ENCODE measurements around the gene SLC26A11. TPM values are rescaled to one million over a fixed set of nuclear protein-coding genes. Genes with fewer than 3 reads are reported as not detected.
A peak's percentile ranks its signal among the peaks of the same experiment; 100 is the strongest.

Gene SLC26A11
- total and polyA plus RNA-seq, 2 of the 13 experiments (the other 11 are each of a cell fraction or from before 2014, with no cell fraction given), result 8.7 to 13.2 TPM

DNA sequence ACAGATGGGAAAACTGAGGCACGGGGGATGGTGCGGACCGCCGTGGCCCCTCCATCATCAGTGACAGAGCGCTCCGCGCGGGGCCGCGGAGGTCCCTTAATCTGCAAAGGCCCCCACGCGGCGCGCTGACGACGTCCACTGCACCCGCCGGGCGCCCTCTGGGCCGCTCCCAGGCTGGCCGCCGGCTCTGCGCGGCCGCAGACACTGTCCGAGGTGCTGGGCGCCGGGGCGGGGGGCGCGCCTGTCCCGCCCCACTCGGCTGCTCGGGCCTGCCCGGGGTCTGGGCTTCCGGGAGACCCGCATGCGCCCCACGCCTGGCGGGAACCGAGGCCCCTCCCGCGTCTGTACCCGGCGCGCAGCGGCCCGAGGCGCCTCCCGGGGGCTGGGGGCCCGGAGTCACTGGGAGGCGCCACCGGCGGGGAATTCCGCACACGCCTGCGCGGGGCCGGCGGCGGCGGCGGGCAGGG is 39.9 kb downstream of the SLC26A11 start (continued):
- TF ChIP-seq, protein P1, sequence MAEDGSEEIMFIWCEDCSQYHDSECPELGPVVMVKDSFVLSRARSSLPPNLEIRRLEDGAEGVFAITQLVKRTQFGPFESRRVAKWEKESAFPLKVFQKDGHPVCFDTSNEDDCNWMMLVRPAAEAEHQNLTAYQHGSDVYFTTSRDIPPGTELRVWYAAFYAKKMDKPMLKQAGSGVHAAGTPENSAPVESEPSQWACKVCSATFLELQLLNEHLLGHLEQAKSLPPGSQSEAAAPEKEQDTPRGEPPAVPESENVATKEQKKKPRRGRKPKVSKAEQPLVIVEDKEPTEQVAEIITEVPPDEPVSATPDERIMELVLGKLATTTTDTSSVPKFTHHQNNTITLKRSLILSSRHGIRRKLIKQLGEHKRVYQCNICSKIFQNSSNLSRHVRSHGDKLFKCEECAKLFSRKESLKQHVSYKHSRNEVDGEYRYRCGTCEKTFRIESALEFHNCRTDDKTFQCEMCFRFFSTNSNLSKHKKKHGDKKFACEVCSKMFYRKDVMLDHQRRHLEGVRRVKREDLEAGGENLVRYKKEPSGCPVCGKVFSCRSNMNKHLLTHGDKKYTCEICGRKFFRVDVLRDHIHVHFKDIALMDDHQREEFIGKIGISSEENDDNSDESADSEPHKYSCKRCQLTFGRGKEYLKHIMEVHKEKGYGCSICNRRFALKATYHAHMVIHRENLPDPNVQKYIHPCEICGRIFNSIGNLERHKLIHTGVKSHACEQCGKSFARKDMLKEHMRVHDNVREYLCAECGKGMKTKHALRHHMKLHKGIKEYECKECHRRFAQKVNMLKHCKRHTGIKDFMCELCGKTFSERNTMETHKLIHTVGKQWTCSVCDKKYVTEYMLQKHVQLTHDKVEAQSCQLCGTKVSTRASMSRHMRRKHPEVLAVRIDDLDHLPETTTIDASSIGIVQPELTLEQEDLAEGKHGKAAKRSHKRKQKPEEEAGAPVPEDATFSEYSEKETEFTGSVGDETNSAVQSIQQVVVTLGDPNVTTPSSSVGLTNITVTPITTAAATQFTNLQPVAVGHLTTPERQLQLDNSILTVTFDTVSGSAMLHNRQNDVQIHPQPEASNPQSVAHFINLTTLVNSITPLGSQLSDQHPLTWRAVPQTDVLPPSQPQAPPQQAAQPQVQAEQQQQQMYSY (CRISPR knock-in tag; IDR thresholded peaks at IDR 0.05), result no peak
- TF ChIP-seq, protein P2, sequence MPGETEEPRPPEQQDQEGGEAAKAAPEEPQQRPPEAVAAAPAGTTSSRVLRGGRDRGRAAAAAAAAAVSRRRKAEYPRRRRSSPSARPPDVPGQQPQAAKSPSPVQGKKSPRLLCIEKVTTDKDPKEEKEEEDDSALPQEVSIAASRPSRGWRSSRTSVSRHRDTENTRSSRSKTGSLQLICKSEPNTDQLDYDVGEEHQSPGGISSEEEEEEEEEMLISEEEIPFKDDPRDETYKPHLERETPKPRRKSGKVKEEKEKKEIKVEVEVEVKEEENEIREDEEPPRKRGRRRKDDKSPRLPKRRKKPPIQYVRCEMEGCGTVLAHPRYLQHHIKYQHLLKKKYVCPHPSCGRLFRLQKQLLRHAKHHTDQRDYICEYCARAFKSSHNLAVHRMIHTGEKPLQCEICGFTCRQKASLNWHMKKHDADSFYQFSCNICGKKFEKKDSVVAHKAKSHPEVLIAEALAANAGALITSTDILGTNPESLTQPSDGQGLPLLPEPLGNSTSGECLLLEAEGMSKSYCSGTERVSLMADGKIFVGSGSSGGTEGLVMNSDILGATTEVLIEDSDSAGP (CRISPR knock-in tag; IDR thresholded peaks at IDR 0.05; ENCODE audit: borderline replicate concordance), result no peak
- TF ChIP-seq POLR2AphosphoS5 (IDR thresholded peaks at IDR 0.05; ENCODE audit: low read depth, low read length) (no peak), NFE2L1 (CRISPR knock-in tag; IDR thresholded peaks at IDR 0.05; ENCODE audit: borderline replicate concordance) (no peak), NFYC (CRISPR knock-in tag; IDR thresholded peaks at IDR 0.05) (no peak), ARHGAP35 (CRISPR knock-in tag; IDR thresholded peaks at IDR 0.05; ENCODE audit: borderline replicate concordance) (no peak), PAF1 (CRISPR knock-in tag; IDR thresholded peaks at IDR 0.05) (no peak), ZIK1 (CRISPR knock-in tag; IDR thresholded peaks at IDR 0.05; ENCODE audit: borderline replicate concordance, low read depth) (peak; percentile 51; the same call in 1 of the 2 replicates), ZNF879 (CRISPR knock-in tag; IDR thresholded peaks at IDR 0.05) (no peak), TBP (CRISPR knock-in tag; IDR thresholded peaks at IDR 0.05) (0 out of 2 replicates have a peak, but pooled peaks have one; percentile 71), YEATS4 (CRISPR knock-in tag; IDR thresholded peaks at IDR 0.05; ENCODE audit: borderline replicate concordance) (peak; percentile 58; the same call in 1 of the 2 replicates), MIER3 (CRISPR knock-in tag; IDR thresholded peaks at IDR 0.05; ENCODE audit: borderline replicate concordance) (no peak), MAFF (IDR thresholded peaks at IDR 0.05; ENCODE audit: low read depth, low read length) (no peak), ZNF644 (CRISPR knock-in tag; IDR thresholded peaks at IDR 0.05; ENCODE audit: low read depth) (no peak), ZNF790 (CRISPR knock-in tag; IDR thresholded peaks at IDR 0.05; ENCODE audit: borderline replicate concordance) (peak; percentile 27; the same call in 1 of the 2 replicates), ZNF317 (CRISPR knock-in tag; IDR thresholded peaks at IDR 0.05) (no peak)
- TF ChIP-seq, protein P3, sequence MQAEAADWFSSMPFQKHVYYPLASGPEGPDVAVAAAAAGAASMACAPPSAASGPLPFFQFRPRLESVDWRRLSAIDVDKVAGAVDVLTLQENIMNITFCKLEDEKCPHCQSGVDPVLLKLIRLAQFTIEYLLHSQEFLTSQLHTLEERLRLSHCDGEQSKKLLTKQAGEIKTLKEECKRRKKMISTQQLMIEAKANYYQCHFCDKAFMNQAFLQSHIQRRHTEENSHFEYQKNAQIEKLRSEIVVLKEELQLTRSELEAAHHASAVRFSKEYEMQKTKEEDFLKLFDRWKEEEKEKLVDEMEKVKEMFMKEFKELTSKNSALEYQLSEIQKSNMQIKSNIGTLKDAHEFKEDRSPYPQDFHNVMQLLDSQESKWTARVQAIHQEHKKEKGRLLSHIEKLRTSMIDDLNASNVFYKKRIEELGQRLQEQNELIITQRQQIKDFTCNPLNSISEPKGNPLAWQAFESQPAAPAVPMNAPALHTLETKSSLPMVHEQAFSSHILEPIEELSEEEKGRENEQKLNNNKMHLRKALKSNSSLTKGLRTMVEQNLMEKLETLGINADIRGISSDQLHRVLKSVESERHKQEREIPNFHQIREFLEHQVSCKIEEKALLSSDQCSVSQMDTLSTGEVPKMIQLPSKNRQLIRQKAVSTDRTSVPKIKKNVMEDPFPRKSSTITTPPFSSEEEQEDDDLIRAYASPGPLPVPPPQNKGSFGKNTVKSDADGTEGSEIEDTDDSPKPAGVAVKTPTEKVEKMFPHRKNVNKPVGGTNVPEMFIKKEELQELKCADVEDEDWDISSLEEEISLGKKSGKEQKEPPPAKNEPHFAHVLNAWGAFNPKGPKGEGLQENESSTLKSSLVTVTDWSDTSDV (CRISPR knock-in tag; IDR thresholded peaks at IDR 0.05), result no peak
- TF ChIP-seq, protein P4, sequence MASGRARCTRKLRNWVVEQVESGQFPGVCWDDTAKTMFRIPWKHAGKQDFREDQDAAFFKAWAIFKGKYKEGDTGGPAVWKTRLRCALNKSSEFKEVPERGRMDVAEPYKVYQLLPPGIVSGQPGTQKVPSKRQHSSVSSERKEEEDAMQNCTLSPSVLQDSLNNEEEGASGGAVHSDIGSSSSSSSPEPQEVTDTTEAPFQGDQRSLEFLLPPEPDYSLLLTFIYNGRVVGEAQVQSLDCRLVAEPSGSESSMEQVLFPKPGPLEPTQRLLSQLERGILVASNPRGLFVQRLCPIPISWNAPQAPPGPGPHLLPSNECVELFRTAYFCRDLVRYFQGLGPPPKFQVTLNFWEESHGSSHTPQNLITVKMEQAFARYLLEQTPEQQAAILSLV (CRISPR knock-in tag; IDR thresholded peaks at IDR 0.05; ENCODE audit: borderline replicate concordance), result peak; percentile 64; the same call in 1 of the 2 replicates
- TF ChIP-seq, protein P5, sequence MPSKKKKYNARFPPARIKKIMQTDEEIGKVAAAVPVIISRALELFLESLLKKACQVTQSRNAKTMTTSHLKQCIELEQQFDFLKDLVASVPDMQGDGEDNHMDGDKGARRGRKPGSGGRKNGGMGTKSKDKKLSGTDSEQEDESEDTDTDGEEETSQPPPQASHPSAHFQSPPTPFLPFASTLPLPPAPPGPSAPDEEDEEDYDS (CRISPR knock-in tag; IDR thresholded peaks at IDR 0.05), result no peak

Measured in HepG2 (cell line).